ENCODE results near the gene BICRA.

The BICRA gene

DNA sequence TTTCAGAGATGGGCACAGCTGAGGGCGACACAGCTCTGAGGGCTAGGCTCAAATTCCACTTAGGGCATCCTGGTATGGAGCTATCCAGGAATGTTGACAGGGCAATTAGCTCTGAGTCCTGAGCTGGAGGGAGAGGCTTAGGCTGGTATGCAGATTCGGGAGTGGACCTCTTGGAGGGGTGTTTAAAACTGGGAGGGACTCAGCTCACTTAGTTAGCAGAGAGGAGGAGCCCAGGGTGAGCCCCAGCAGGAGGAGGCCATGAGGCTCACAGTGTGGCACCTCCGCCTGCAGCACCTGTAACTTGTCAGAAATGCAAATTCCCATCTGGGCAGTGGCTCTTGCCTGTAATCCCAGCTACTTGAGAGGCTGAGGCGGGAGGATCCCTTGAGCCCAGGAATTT is 126.2 kb downstream of the BICRA start:
- TF ChIP-seq EZH2phosphoT487 (IDR thresholded peaks at IDR 0.05; ENCODE audit: low read length) (no peak), EZH2 (optimal IDR thresholded peaks at IDR 0.05; ENCODE audit: low read depth, low read length) (no peak)
- Histone ChIP-seq H3K79me2 (ENCODE audit: low read length) (no peaks in the 10 kb centered on the region), H3F3A (ENCODE audit: insufficient read depth, low read length) (no peaks in the 10 kb centered on the region), H3K4me3 (ENCODE audit: low read length) (no peak overlapping the region), H3K9me3 (replicated peaks; ENCODE audit: insufficient read depth, low read length) (no peaks in the 10 kb centered on the region), H3K9me2 (replicated peaks; ENCODE audit: insufficient read depth, low read length) (no peaks in the 10 kb centered on the region), H3K4me2 (ENCODE audit: low read depth, low read length) (no peak overlapping the region), H3K9ac (ENCODE audit: low read length) (no peak overlapping the region), H3K27me3 (replicated peaks; ENCODE audit: insufficient read depth, low read length) (peaks cover 62% of the 10 kb centered on the region), H2AFZ (ENCODE audit: low read length) (no peak overlapping the region), H3K4me1 (ENCODE audit: low read length) (no peaks in the 10 kb centered on the region), H3K36me3 (replicated peaks; ENCODE audit: insufficient read depth, low read length) (no peaks in the 10 kb centered on the region), H3K27ac (ENCODE audit: low read length) (no peak overlapping the region), H4K20me1 (ENCODE audit: insufficient read depth, low read length) (no peaks in the 10 kb centered on the region)
- DNase-seq: no peak

DNA sequence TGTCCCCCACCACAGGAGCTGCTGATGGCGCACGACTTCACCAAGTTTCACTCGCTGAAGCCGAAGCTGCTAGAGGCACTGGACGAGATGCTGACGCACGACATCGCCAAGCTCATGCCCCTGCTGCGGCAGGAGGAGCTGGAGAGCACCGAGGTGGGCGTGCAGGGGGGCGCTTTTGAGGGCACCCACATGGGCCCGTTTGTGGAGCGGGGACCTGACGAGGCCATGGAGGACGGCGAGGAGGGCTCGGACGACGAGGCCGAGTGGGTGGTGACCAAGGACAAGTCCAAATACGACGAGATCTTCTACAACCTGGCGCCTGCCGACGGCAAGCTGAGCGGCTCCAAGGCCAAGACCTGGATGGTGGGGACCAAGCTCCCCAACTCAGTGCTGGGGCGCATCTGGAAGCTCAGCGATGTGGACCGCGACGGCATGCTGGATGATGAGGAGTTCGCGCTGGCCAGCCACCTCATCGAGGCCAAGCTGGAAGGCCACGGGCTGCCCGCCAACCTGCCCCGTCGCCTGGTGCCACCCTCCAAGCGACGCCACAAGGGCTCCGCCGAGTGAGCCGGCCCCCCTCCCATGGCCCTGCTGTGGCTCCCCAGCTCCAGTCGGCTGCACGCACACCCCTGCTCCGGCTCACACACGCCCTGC is 132.1 kb downstream of the BICRA start:
- Histone ChIP-seq H3K27me3 (replicated peaks; ENCODE audit: insufficient read depth, low read length) (peaks cover 15% of the 10 kb centered on the region), H4K20me1 (ENCODE audit: insufficient read depth, low read length) (no peaks in the 10 kb centered on the region), H3K9me2 (replicated peaks; ENCODE audit: insufficient read depth, low read length) (no peaks in the 10 kb centered on the region), H3K4me1 (ENCODE audit: low read length) (no peaks in the 10 kb centered on the region), H3K27ac (ENCODE audit: low read length) (no peak overlapping the region), H3K9ac (ENCODE audit: low read length) (no peak overlapping the region), H3K4me2 (ENCODE audit: low read depth, low read length) (no peak overlapping the region), H3K79me2 (ENCODE audit: low read length) (peaks cover 3% of the 10 kb centered on the region), H3K36me3 (replicated peaks; ENCODE audit: insufficient read depth, low read length) (no peaks in the 10 kb centered on the region), H3K4me3 (ENCODE audit: low read length) (no peak overlapping the region), H2AFZ (ENCODE audit: low read length) (no peak overlapping the region), H3K9me3 (replicated peaks; ENCODE audit: insufficient read depth, low read length) (no peaks in the 10 kb centered on the region), H3F3A (ENCODE audit: insufficient read depth, low read length) (no peaks in the 10 kb centered on the region)
- DNase-seq: no peak
- TF ChIP-seq EZH2phosphoT487 (IDR thresholded peaks at IDR 0.05; ENCODE audit: low read length): no peak
- TF ChIP-seq EZH2 (optimal IDR thresholded peaks at IDR 0.05; ENCODE audit: low read depth, low read length): no peak
- TF ChIP-seq, protein P1, sequence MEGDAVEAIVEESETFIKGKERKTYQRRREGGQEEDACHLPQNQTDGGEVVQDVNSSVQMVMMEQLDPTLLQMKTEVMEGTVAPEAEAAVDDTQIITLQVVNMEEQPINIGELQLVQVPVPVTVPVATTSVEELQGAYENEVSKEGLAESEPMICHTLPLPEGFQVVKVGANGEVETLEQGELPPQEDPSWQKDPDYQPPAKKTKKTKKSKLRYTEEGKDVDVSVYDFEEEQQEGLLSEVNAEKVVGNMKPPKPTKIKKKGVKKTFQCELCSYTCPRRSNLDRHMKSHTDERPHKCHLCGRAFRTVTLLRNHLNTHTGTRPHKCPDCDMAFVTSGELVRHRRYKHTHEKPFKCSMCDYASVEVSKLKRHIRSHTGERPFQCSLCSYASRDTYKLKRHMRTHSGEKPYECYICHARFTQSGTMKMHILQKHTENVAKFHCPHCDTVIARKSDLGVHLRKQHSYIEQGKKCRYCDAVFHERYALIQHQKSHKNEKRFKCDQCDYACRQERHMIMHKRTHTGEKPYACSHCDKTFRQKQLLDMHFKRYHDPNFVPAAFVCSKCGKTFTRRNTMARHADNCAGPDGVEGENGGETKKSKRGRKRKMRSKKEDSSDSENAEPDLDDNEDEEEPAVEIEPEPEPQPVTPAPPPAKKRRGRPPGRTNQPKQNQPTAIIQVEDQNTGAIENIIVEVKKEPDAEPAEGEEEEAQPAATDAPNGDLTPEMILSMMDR (IDR thresholded peaks at IDR 0.05; ENCODE audit: low read length): no peak

DNA sequence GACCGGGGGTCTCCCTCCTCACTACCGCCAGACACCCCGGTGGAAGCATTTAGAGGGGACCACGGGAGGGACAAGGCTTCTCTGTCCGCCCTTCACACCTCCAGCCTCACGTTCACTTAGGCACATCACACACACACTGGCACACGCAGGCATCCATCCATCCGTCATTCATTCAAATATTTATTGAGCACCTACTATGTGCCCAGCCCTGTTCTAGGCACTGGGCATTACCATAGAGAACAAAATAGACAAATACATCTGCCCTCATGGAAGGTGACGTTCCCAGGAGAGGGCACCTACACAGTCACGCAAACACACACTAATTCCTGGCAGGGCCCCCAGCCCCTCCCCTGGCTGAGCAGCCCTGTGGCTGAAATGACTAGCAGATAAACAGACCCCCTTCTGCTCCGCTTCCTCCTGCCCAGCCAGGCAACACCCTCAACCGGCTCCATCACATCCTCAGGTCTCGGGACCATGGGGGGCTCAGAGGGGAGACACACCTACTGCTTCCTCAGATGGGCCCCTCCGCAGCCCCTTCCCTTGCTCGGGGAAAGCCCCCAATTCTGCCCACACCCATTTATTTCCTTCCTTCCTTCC is 132.7 kb downstream of the BICRA start:
- Histone ChIP-seq H3K9me2 (replicated peaks; ENCODE audit: insufficient read depth, low read length) (no peaks in the 10 kb centered on the region), H3K4me2 (ENCODE audit: low read depth, low read length) (no peak overlapping the region), H3K79me2 (ENCODE audit: low read length) (peaks cover 9% of the 10 kb centered on the region), H3K9ac (ENCODE audit: low read length) (no peak overlapping the region), H3K9me3 (replicated peaks; ENCODE audit: insufficient read depth, low read length) (no peaks in the 10 kb centered on the region), H3K4me3 (ENCODE audit: low read length) (no peak overlapping the region), H3K27me3 (replicated peaks; ENCODE audit: insufficient read depth, low read length) (peaks cover 8% of the 10 kb centered on the region), H2AFZ (ENCODE audit: low read length) (no peak overlapping the region), H3F3A (ENCODE audit: insufficient read depth, low read length) (no peaks in the 10 kb centered on the region), H3K4me1 (ENCODE audit: low read length) (no peaks in the 10 kb centered on the region), H3K27ac (ENCODE audit: low read length) (no peak overlapping the region), H4K20me1 (ENCODE audit: insufficient read depth, low read length) (no peaks in the 10 kb centered on the region), H3K36me3 (replicated peaks; ENCODE audit: insufficient read depth, low read length) (no peaks in the 10 kb centered on the region)
- TF ChIP-seq, protein P1 (IDR thresholded peaks at IDR 0.05; ENCODE audit: low read length): no peak
- TF ChIP-seq EZH2phosphoT487 (IDR thresholded peaks at IDR 0.05; ENCODE audit: low read length): no peak
- no peak for TF ChIP-seq EZH2 (optimal IDR thresholded peaks at IDR 0.05; ENCODE audit: low read depth, low read length)
- no peak for DNase-seq

DNA sequence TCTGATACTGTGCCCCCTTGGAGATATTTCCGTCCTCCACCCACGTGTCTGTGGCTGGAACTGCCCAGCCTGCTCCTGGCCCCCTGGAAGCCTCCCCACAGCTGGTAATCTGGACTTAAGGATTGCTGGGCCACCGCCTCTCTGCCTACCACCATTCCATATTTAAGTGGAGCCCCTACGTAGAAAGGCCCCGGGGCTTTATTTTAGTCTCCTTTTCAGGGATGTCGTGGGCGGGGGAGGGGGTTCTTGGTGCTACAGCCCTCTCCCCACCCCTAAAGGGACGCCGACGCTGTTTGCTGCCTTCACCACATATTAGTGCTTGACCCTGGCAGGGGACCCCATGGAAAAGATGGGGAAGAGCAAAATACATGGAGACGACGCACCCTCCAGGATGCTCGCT is 133.7 kb downstream of the BICRA start:
- H3K27ac ChIP-seq (ENCODE audit: low read length): no peak overlapping the region
- no peaks in the 10 kb centered on the region for H3K9me3 ChIP-seq (replicated peaks; ENCODE audit: insufficient read depth, low read length)
- no peak overlapping the region for H3K4me3 ChIP-seq (ENCODE audit: low read length)
- TF ChIP-seq, protein P1 (IDR thresholded peaks at IDR 0.05; ENCODE audit: low read length): no peak
- TF ChIP-seq EZH2phosphoT487 (IDR thresholded peaks at IDR 0.05; ENCODE audit: low read length) (no peak), EZH2 (optimal IDR thresholded peaks at IDR 0.05; ENCODE audit: low read depth, low read length) (no peak)
- no peak overlapping the region for H3K9ac ChIP-seq (ENCODE audit: low read length)
- no peak overlapping the region for H2AFZ ChIP-seq (ENCODE audit: low read length)
- no peaks in the 10 kb centered on the region for H3F3A ChIP-seq (ENCODE audit: insufficient read depth, low read length)
- H4K20me1 ChIP-seq (ENCODE audit: insufficient read depth, low read length): no peaks in the 10 kb centered on the region
- DNase-seq: no peak
- no peak overlapping the region for H3K4me2 ChIP-seq (ENCODE audit: low read depth, low read length)
- H3K79me2 ChIP-seq (ENCODE audit: low read length): peaks cover 18% of the 10 kb centered on the region
- peaks cover 6% of the 10 kb centered on the region for H3K27me3 ChIP-seq (replicated peaks; ENCODE audit: insufficient read depth, low read length)
- H3K36me3 ChIP-seq (replicated peaks; ENCODE audit: insufficient read depth, low read length): 0 out of 2 replicates have a peak, but pooled peaks cover 3% of the 10 kb centered on the region
- no peaks in the 10 kb centered on the region for H3K4me1 ChIP-seq (ENCODE audit: low read length)
- H3K9me2 ChIP-seq (replicated peaks; ENCODE audit: insufficient read depth, low read length): no peaks in the 10 kb centered on the region
